ENCODE results near the gene URM1. TPM values are rescaled to one million over a fixed set of nuclear protein-coding genes. Genes with fewer than 3 reads are reported as not detected.

Gene URM1
- polyA plus RNA-seq, 5 donors, result 56.5 to 66.1 (median 58.7) TPM

DNA sequence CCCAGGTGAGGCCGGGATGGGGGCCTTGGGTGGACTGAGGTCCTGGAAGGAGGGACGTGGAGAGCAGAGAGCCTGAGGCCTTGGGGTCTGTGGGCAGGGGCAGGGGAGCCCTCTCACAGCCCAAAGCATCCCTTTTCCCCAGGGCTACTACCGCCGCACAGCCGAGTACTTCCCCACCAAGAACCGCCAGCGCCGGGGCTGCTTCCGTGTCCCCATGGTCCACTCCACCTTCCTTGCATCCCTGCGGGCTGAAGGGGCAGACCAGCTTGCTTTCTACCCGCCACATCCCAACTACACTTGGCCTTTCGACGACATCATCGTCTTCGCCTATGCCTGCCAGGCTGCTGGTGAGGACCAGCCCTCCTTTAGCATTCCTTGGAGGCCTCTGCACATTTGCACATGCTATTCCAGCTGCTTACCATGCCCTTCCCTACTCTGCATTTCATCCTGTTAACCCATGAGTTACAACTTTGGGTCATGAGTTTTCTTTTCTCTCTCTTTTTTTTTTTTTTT, 53.1 kb downstream of the URM1 start:
- no peak for DNase-seq

- no peak for DNase-seq
Measured at GRCh38 chr9:128428644-128429512, 57.7 kb downstream of the URM1 start.

- no peak for DNase-seq
Measured at GRCh38 chr9:128429513-128430086, 58.4 kb downstream of the URM1 start.

DNA sequence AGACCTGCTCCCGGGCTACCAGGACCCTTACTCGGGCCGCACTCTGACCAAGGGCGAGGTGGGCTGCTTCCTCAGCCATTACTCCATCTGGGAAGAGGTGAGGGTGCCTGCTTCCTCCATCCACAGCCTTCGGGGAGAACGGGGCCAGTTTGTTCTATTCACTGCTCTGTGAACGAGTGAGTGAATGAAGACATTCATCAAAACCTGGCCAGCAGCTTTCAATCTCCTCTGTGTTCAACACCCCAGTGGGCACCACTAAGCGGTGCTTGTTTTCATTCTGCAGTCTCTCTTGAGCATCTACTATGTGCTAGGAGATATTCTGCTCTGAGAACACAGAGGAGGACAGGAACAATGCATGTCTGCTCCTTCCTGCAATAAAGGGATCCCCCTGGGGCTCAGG, 60.0 kb downstream of the URM1 start:
- DNase-seq, result no peak

DNA sequence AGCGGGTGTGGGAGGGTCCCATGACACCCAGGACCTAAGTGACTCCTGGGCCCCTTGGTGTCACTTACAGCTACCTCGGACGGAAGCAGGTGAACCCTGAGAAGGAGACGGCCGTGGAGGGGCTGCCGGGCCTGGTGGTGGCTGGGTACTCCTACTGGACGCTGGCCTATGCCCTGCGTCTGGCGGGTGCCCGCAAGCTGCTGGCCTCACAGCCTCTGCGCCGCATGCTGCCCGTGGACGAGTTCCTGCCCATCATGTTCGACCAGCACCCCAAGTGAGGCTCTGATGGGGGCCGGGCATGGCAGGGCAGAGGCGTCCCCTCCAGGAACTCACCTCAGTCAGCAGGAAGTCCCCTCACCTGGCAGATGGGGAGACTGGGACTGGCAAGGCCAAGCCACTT, 63.2 kb downstream of the URM1 start:
- no peak for DNase-seq

GRCh38 chr9:128435611-128436010, 64.4 kb downstream of the URM1 start:
- DNase-seq, result no peak

DNA sequence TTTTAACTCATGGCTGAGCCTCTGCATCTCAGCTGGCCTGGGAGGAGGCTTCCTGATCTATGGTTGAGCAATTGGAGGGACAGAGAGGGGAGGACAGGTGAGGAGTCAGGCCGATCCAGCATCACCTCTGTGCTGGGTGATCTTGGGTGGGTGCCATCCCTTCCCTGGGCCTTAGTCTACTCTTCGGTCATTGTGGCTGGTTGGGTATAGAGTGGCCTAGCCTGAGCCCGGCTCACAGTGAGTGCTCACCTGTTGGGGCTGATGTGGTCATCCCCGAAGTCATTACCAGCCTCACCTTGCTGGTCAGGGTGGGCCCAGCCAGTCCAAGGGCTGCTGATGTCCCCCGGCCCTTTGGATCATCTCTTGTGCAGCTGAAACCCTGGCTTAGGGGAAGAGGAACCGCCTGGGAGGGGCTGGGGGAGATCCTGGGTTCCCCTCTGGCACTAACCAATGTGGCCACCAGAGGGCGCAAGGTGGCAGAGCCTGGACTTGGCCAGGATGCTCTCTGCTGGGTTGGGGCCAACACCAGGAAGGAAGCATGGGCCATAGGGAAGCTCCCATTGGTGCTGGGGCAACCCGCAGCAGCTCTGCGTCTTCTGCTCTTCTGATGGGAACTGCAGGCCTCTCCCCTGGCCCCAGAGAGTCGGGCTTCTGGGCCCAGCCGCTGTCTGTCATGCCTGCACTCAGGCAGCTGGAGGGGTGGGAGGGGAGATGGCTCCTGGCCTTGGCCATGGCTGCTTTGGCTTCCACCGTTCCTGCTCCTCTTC, 67.4 kb downstream of the URM1 start:
- DNase-seq, result peak; percentile 77 to 82

GRCh38 chr9:128439273-128439672, 68.1 kb downstream of the URM1 start:
- DNase-seq, result no peak

Other genes starting within 250 kb of the URM1 start
- 10 to 100 TPM; 25.9 to 50.8 (median 31.5) TPM for gene PTGES2, start 243.6 kb upstream of the URM1 start, polyA plus RNA-seq (ENCODE audit: insufficient read depth in 1 of 5, insufficient read length in 5 of 5, low replicate concordance in 1 of 5)
- 1 to 10 TPM; 1.2 to 1.9 (median 1.5) TPM for gene LCN2, start 221.9 kb upstream of the URM1 start, polyA plus RNA-seq (ENCODE audit: insufficient read depth in 1 of 5, insufficient read length in 5 of 5, low replicate concordance in 1 of 5)
- 10 to 100 TPM; 22.0 to 60.2 (median 33.4) TPM for gene BBLN, start 211.1 kb upstream of the URM1 start, polyA plus RNA-seq (ENCODE audit: insufficient read depth in 1 of 5, insufficient read length in 5 of 5, low replicate concordance in 1 of 5)
- 100 to 1,000 TPM; 120 to 157 (median 155) TPM for gene CIZ1, start 179.8 kb upstream of the URM1 start, polyA plus RNA-seq (ENCODE audit: insufficient read depth in 1 of 5, insufficient read length in 5 of 5, low replicate concordance in 1 of 5)
- 10 to 100 TPM; 42.3 to 88.2 (median 59.5) TPM for gene DNM1, start 168.0 kb upstream of the URM1 start, polyA plus RNA-seq (ENCODE audit: insufficient read depth in 1 of 5, insufficient read length in 5 of 5, low replicate concordance in 1 of 5)
- 100 to 1,000 TPM; 106 to 133 (median 126) TPM for gene GOLGA2, start 95.4 kb upstream of the URM1 start, polyA plus RNA-seq (ENCODE audit: insufficient read depth in 1 of 5, insufficient read length in 5 of 5, low replicate concordance in 1 of 5)
- gene SWI5, start 95.1 kb upstream of the URM1 start, polyA plus RNA-seq (ENCODE audit: insufficient read depth in 1 of 5, insufficient read length in 5 of 5, low replicate concordance in 1 of 5), result 10 to 100 TPM; 29.0 to 37.1 (median 34.5) TPM
- 10 to 100 TPM; 29.3 to 34.5 (median 33.0) TPM for gene TRUB2, start 48.9 kb upstream of the URM1 start, polyA plus RNA-seq (ENCODE audit: insufficient read depth in 1 of 5, insufficient read length in 5 of 5, low replicate concordance in 1 of 5)
- 10 to 100 TPM; 44.2 to 75.6 (median 66.0) TPM for gene COQ4, start 48.5 kb upstream of the URM1 start, polyA plus RNA-seq (ENCODE audit: insufficient read depth in 1 of 5, insufficient read length in 5 of 5, low replicate concordance in 1 of 5)
- 10 to 100 TPM in 2 of 5 donors, 1 to 10 TPM in 3; 7.0 to 17.3 (median 9.5) TPM for gene SLC27A4, start 30.8 kb upstream of the URM1 start, polyA plus RNA-seq (ENCODE audit: insufficient read depth in 1 of 5, insufficient read length in 5 of 5, low replicate concordance in 1 of 5)
- 10 to 100 TPM; 35.6 to 64.0 (median 50.3) TPM for gene CERCAM, start 49.5 kb downstream of the URM1 start, polyA plus RNA-seq (ENCODE audit: insufficient read depth in 1 of 5, insufficient read length in 5 of 5, low replicate concordance in 1 of 5)
- 10 to 100 TPM; 54.5 to 64.8 (median 58.6) TPM for gene ODF2, start 84.6 kb downstream of the URM1 start, polyA plus RNA-seq (ENCODE audit: insufficient read depth in 1 of 5, insufficient read length in 5 of 5, low replicate concordance in 1 of 5)
- gene GLE1, start 133.3 kb downstream of the URM1 start, polyA plus RNA-seq (ENCODE audit: insufficient read depth in 1 of 5, insufficient read length in 5 of 5, low replicate concordance in 1 of 5), result 10 to 100 TPM; 26.3 to 30.6 (median 30.0) TPM
- gene SPTAN1, start 181.2 kb downstream of the URM1 start, polyA plus RNA-seq (ENCODE audit: insufficient read depth in 1 of 5, insufficient read length in 5 of 5, low replicate concordance in 1 of 5), result 100 to 1,000 TPM; 239 to 343 (median 288) TPM